SJSA1 (cell line): ENCODE data around the gene PCDH12. TPM values are rescaled to one million over a fixed set of nuclear protein-coding genes. Genes with fewer than 3 reads are reported as not detected.

Experiments used
- DNase-seq, 2 experiments: peaks; one replicate each; pipeline ENCODE4 v3.0.0-alpha.2; 2015 to 2020; ENCODE audit warnings: low spot score in 2 of 2, low read depth in 1 of 2
- H3K27ac ChIP-seq: fragments of 250-450 bp; sonication (Bioruptor Pico); 2 replicates; pipeline ENCODE4 v1.5.1; 2020; ENCODE audit warnings: mild to moderate bottlenecking, moderate library complexity
- H3K27me3 ChIP-seq: fragments of 250-450 bp; sonication (Bioruptor Pico); replicated peaks from 2 replicates; pipeline ENCODE4 v1.5.1; 2020; ENCODE audit warnings: mild to moderate bottlenecking, moderate library complexity
- H3K36me3 ChIP-seq: fragments of 250-450 bp; sonication (Bioruptor Pico); 2 replicates; pipeline ENCODE4 v1.5.1; 2020; ENCODE audit warnings: mild to moderate bottlenecking
- H3K4me1 ChIP-seq: fragments of 250-450 bp; sonication (Bioruptor Pico); replicated peaks from 2 replicates; pipeline ENCODE4 v1.6.1; 2021; ENCODE audit warnings: mild to moderate bottlenecking
- H3K4me3 ChIP-seq: fragments of 250-450 bp; sonication (Bioruptor Pico); 2 replicates; pipeline ENCODE4 v1.5.1; 2020; ENCODE audit warnings: mild to moderate bottlenecking
- H3K9me3 ChIP-seq: fragments of 250-450 bp; sonication (Bioruptor Pico); replicated peaks from 2 replicates; pipeline ENCODE4 v1.5.1; 2020; ENCODE audit warnings: mild to moderate bottlenecking
- total RNA-seq: library from RNA; depleted of rRNA; stranded (reverse); fragments of >200 nt; shearing (Covaris generic); gene quantifications from 2 replicates; pipeline ENCODE4 v1.2.3, GENCODE V29; 2014

The PCDH12 gene
- total RNA-seq, 1 experiment from 2014 or later: not detected

- Histone ChIP-seq H3K27me3 (no peaks in the 10 kb centered on the region), H3K4me1 (peaks cover 3% of the 10 kb centered on the region), H3K9me3 (no peaks in the 10 kb centered on the region), H3K27ac (no peak overlapping the region), H3K36me3 (no peaks in the 10 kb centered on the region), H3K4me3 (no peak overlapping the region)
- no peak for DNase-seq
Observed at GRCh38 chr5:141958546-141959172, 657 bp upstream of the PCDH12 start.

GRCh38 chr5:141957367-141957996 is 520 bp downstream of the PCDH12 start:
- Histone ChIP-seq H3K27ac (no peak overlapping the region), H3K4me1 (peaks cover 3% of the 10 kb centered on the region), H3K27me3 (no peaks in the 10 kb centered on the region), H3K36me3 (no peaks in the 10 kb centered on the region), H3K9me3 (no peaks in the 10 kb centered on the region), H3K4me3 (no peak overlapping the region)
- peak in 1 of 2 experiments; percentile 41 for DNase-seq

GRCh38 chr5:141954194-141954593 is 3.8 kb downstream of the PCDH12 start:
- H3K4me3 ChIP-seq: no peak overlapping the region
- H3K9me3 ChIP-seq: no peaks in the 10 kb centered on the region
- no peaks in the 10 kb centered on the region for H3K36me3 ChIP-seq
- DNase-seq: no peak
- H3K4me1 ChIP-seq: no peaks in the 10 kb centered on the region
- H3K27me3 ChIP-seq: no peaks in the 10 kb centered on the region
- H3K27ac ChIP-seq: no peak overlapping the region

GRCh38 chr5:141952020-141952419 is 6.0 kb downstream of the PCDH12 start:
- no peaks in the 10 kb centered on the region for H3K4me1 ChIP-seq
- peak in 1 of 2 experiments; percentile 46 for DNase-seq
- H3K4me3 ChIP-seq: no peak overlapping the region
- H3K27ac ChIP-seq: no peak overlapping the region
- no peaks in the 10 kb centered on the region for H3K36me3 ChIP-seq
- no peaks in the 10 kb centered on the region for H3K9me3 ChIP-seq
- no peaks in the 10 kb centered on the region for H3K27me3 ChIP-seq

- no peak overlapping the region for H3K27ac ChIP-seq
- no peaks in the 10 kb centered on the region for H3K4me1 ChIP-seq
- H3K9me3 ChIP-seq: no peaks in the 10 kb centered on the region
- H3K36me3 ChIP-seq: no peaks in the 10 kb centered on the region
- peak in 1 of 2 experiments; percentile 49 for DNase-seq
- H3K27me3 ChIP-seq: no peaks in the 10 kb centered on the region; the same call in 1 of the 2 replicates
- H3K4me3 ChIP-seq: no peak overlapping the region
Observed at GRCh38 chr5:141951332-141951781, 6.6 kb downstream of the PCDH12 start.

- H3K4me3 ChIP-seq: no peak overlapping the region
- H3K4me1 ChIP-seq: no peaks in the 10 kb centered on the region
- DNase-seq: no peak
- no peak overlapping the region for H3K27ac ChIP-seq
- no peaks in the 10 kb centered on the region; the same call in 1 of the 2 replicates for H3K27me3 ChIP-seq
- H3K9me3 ChIP-seq: no peaks in the 10 kb centered on the region
- no peaks in the 10 kb centered on the region for H3K36me3 ChIP-seq
Observed at GRCh38 chr5:141950207-141951005, 7.6 kb downstream of the PCDH12 start.

GRCh38 chr5:141949511-141949910 is 8.5 kb downstream of the PCDH12 start:
- H3K4me1 ChIP-seq: no peaks in the 10 kb centered on the region
- H3K27me3 ChIP-seq: no peaks in the 10 kb centered on the region; the same call in 1 of the 2 replicates
- no peak overlapping the region for H3K4me3 ChIP-seq
- no peak for DNase-seq
- no peaks in the 10 kb centered on the region for H3K9me3 ChIP-seq
- no peaks in the 10 kb centered on the region for H3K36me3 ChIP-seq
- no peak overlapping the region for H3K27ac ChIP-seq

- DNase-seq: no peak
- no peak overlapping the region for H3K4me3 ChIP-seq
- no peaks in the 10 kb centered on the region for H3K9me3 ChIP-seq
- no peaks in the 10 kb centered on the region for H3K4me1 ChIP-seq
- no peaks in the 10 kb centered on the region for H3K36me3 ChIP-seq
- H3K27ac ChIP-seq: no peak overlapping the region
- H3K27me3 ChIP-seq: no peaks in the 10 kb centered on the region; the same call in 1 of the 2 replicates
Observed at GRCh38 chr5:141948812-141949211, 9.2 kb downstream of the PCDH12 start.

GRCh38 chr5:141947316-141947715 is 10.7 kb downstream of the PCDH12 start:
- DNase-seq: no peak
- Histone ChIP-seq H3K4me1 (no peaks in the 10 kb centered on the region), H3K27ac (no peak overlapping the region), H3K27me3 (no peaks in the 10 kb centered on the region; the same call in 1 of the 2 replicates), H3K4me3 (no peak overlapping the region), H3K9me3 (no peaks in the 10 kb centered on the region), H3K36me3 (no peaks in the 10 kb centered on the region)

- Histone ChIP-seq H3K4me3 (no peak overlapping the region), H3K4me1 (peaks cover 11% of the 10 kb centered on the region), H3K9me3 (no peaks in the 10 kb centered on the region), H3K36me3 (peaks cover under 1% of the 10 kb centered on the region; the same call in 1 of the 2 replicates), H3K27me3 (no peaks in the 10 kb centered on the region; the same call in 1 of the 2 replicates), H3K27ac (no peak overlapping the region)
- DNase-seq: no peak
Observed at GRCh38 chr5:141945511-141946051, 12.4 kb downstream of the PCDH12 start.

GRCh38 chr5:141944076-141944475 is 13.9 kb downstream of the PCDH12 start:
- Histone ChIP-seq H3K27me3 (no peaks in the 10 kb centered on the region; the same call in 1 of the 2 replicates), H3K36me3 (peaks cover 11% of the 10 kb centered on the region), H3K4me1 (peaks cover 13% of the 10 kb centered on the region), H3K27ac (no peak overlapping the region), H3K4me3 (no peak overlapping the region), H3K9me3 (no peaks in the 10 kb centered on the region)
- no peak for DNase-seq

- no peak overlapping the region for H3K27ac ChIP-seq
- H3K9me3 ChIP-seq: no peaks in the 10 kb centered on the region
- H3K36me3 ChIP-seq: peaks cover 23% of the 10 kb centered on the region
- no peaks in the 10 kb centered on the region; the same call in 1 of the 2 replicates for H3K27me3 ChIP-seq
- no peak for DNase-seq
- peaks cover 13% of the 10 kb centered on the region for H3K4me1 ChIP-seq
- no peak overlapping the region for H3K4me3 ChIP-seq
Observed at GRCh38 chr5:141942185-141942857, 15.7 kb downstream of the PCDH12 start.

- Histone ChIP-seq H3K4me1 (peaks cover 13% of the 10 kb centered on the region), H3K36me3 (peaks cover 28% of the 10 kb centered on the region), H3K4me3 (no peak overlapping the region), H3K9me3 (no peaks in the 10 kb centered on the region), H3K27me3 (no peaks in the 10 kb centered on the region; the same call in 1 of the 2 replicates), H3K27ac (no peak overlapping the region)
- DNase-seq: no peak
Observed at GRCh38 chr5:141941779-141942178, 16.2 kb downstream of the PCDH12 start.
